ENCODE data around the gene NELL1. TPM values are rescaled to one million over a fixed set of nuclear protein-coding genes. Genes with fewer than 3 reads are reported as not detected.

Gene NELL1
- polyA plus RNA-seq, 1 of the 3 experiments (the other 2 are of a cell fraction) = not detected

DNA sequence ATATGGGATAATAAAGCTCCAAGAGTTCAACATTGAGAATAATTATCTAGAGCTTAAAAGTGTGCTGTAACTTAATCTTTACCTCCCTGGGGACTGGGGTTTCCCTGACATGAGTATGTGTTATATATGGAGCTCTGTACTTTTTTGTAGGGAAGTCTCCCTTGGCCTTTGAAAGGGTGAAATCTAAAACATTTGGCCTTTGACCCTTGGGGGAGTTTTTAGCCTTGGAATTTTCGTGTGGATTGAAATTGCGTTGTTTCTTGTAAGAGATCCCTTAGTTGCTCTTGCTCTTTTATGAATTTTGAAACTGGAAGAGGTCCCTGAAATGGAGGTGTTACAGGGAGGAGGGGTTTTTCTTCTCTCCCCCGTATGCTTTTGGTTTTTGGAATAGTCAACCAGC is 450.0 kb downstream of the NELL1 start:
- Histone ChIP-seq H3K79me2 (ENCODE audit: insufficient read depth) (no peaks in the 10 kb centered on the region), H4K20me1 (ENCODE audit: insufficient read depth) (no peaks in the 10 kb centered on the region), H3K36me3 (replicated peaks in 1 of 2; ENCODE audit: control insufficient read depth in 1 of 2, insufficient read depth in 2 of 2, low read length in 1 of 2) (no peaks in the 10 kb centered on the region), H3K9me3 (no peaks in the 10 kb centered on the region; the same call in 1 of the 2 replicates), H3K4me3 (ENCODE audit: low read depth in 2 of 2, low read length in 1 of 2) (no peak overlapping the region), H3F3A (replicated peaks; ENCODE audit: insufficient read depth) (no peaks in the 10 kb centered on the region), H3K27ac (ENCODE audit: low read depth in 2 of 2, low read length in 1 of 2) (no peak overlapping the region), H3K9me2 (no peaks in the 10 kb centered on the region), H3K4me1 (ENCODE audit: control insufficient read depth in 1 of 2, insufficient read depth in 2 of 2, low read depth in 1 of 2, low read length in 1 of 2) (no peaks in the 10 kb centered on the region), H3K4me2 (no peak overlapping the region), H3K9ac (no peak overlapping the region), H2AFZ (ENCODE audit: low read depth) (no peak overlapping the region), H3K27me3 (ENCODE audit: insufficient read depth) (no peaks in the 10 kb centered on the region)
- DNase-seq = no peak
- 35% methylated on average over 3 of the region's 3 CpGs for WGBS (ENCODE audit: low lambda C conversion rate)
- ChIA-PET POLR2A (no interaction called here), CTCF (no interaction called here)
- TF ChIP-seq, protein P1, sequence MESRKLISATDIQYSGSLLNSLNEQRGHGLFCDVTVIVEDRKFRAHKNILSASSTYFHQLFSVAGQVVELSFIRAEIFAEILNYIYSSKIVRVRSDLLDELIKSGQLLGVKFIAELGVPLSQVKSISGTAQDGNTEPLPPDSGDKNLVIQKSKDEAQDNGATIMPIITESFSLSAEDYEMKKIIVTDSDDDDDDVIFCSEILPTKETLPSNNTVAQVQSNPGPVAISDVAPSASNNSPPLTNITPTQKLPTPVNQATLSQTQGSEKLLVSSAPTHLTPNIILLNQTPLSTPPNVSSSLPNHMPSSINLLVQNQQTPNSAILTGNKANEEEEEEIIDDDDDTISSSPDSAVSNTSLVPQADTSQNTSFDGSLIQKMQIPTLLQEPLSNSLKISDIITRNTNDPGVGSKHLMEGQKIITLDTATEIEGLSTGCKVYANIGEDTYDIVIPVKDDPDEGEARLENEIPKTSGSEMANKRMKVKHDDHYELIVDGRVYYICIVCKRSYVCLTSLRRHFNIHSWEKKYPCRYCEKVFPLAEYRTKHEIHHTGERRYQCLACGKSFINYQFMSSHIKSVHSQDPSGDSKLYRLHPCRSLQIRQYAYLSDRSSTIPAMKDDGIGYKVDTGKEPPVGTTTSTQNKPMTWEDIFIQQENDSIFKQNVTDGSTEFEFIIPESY (IDR thresholded peaks at IDR 0.05; ENCODE audit: borderline replicate concordance, low read depth) = no peak
- no peak for TF ChIP-seq POLR2AphosphoS5 (IDR thresholded peaks at IDR 0.05; ENCODE audit: low read depth, low read length)
- no peak for TF ChIP-seq NFIC (IDR thresholded peaks at IDR 0.05; ENCODE audit: borderline replicate concordance)
- no peak for TF ChIP-seq EP300 (IDR thresholded peaks at IDR 0.05; ENCODE audit: borderline replicate concordance in 1 of 2, low read depth in 1 of 2, low read length in 1 of 2)
- no peak for TF ChIP-seq ELF1 (IDR thresholded peaks at IDR 0.05)
- TF ChIP-seq MEF2A (IDR thresholded peaks at IDR 0.05; ENCODE audit: borderline replicate concordance, low read depth) = no peak
- TF ChIP-seq GABPA (IDR thresholded peaks at IDR 0.05; ENCODE audit: low read depth) = no peak
- no peak for TF ChIP-seq MXI1 (IDR thresholded peaks at IDR 0.05; ENCODE audit: low read depth, low read length)
- TF ChIP-seq CHD2 (IDR thresholded peaks at IDR 0.05; ENCODE audit: low read length, partially characterized antibody) = no peak
- TF ChIP-seq, protein P2, sequence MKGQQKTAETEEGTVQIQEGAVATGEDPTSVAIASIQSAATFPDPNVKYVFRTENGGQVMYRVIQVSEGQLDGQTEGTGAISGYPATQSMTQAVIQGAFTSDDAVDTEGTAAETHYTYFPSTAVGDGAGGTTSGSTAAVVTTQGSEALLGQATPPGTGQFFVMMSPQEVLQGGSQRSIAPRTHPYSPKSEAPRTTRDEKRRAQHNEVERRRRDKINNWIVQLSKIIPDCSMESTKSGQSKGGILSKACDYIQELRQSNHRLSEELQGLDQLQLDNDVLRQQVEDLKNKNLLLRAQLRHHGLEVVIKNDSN (IDR thresholded peaks at IDR 0.05; ENCODE audit: borderline replicate concordance, low read depth) = no peak

DNA sequence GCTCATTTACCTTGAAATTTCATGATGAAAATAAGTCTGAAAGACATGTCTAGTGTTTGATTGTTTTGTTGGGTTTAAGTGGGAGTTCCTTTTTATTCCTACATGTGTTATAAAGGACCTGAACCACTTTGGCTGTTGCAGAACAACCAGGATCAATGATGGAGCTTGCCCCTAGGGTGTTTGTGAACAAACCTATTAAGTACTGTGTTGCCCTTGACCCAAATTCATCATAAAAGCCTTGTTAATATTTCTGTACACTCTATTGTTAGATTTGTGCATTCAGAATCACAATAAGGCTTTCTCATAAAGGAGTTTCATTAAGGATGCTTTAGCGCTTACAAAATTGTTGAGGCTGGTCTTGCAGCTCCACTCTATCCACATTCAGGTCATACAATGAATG is 452.6 kb downstream of the NELL1 start:
- Histone ChIP-seq H4K20me1 (ENCODE audit: insufficient read depth) (no peaks in the 10 kb centered on the region), H3K4me1 (ENCODE audit: control insufficient read depth in 1 of 2, insufficient read depth in 2 of 2, low read depth in 1 of 2, low read length in 1 of 2) (no peaks in the 10 kb centered on the region), H3K27ac (ENCODE audit: low read depth in 2 of 2, low read length in 1 of 2) (no peak overlapping the region), H3K27me3 (ENCODE audit: insufficient read depth) (no peaks in the 10 kb centered on the region), H3K4me2 (no peak overlapping the region), H2AFZ (ENCODE audit: low read depth) (no peak overlapping the region), H3K36me3 (replicated peaks in 1 of 2; ENCODE audit: control insufficient read depth in 1 of 2, insufficient read depth in 2 of 2, low read length in 1 of 2) (no peaks in the 10 kb centered on the region), H3K79me2 (ENCODE audit: insufficient read depth) (no peaks in the 10 kb centered on the region), H3F3A (replicated peaks; ENCODE audit: insufficient read depth) (no peaks in the 10 kb centered on the region), H3K4me3 (ENCODE audit: low read depth in 2 of 2, low read length in 1 of 2) (no peak overlapping the region), H3K9ac (no peak overlapping the region), H3K9me2 (no peaks in the 10 kb centered on the region), H3K9me3 (no peaks in the 10 kb centered on the region; the same call in 1 of the 2 replicates)
- ChIA-PET CTCF (interaction anchor here (1.5 kb wide), 1 partner anchor 31 kb away, joined by 4 read pairs; no protein-coding TSS in a partner anchor), POLR2A (no interaction called here)
- 71% methylated on average over 1 of the region's 1 CpG for WGBS (ENCODE audit: low lambda C conversion rate)
- no peak for TF ChIP-seq TAF1 (IDR thresholded peaks at IDR 0.05; ENCODE audit: borderline replicate concordance, low read depth, low read length)
- no peak for TF ChIP-seq NRF1 (IDR thresholded peaks at IDR 0.05; ENCODE audit: low read depth, low read length)
- TF ChIP-seq TCF12 (IDR thresholded peaks at IDR 0.05) = no peak
- no peak for TF ChIP-seq YY1 (IDR thresholded peaks at IDR 0.05; ENCODE audit: low read depth)
- no peak for TF ChIP-seq FOXM1 (IDR thresholded peaks at IDR 0.05; ENCODE audit: low read depth)
- TF ChIP-seq SIN3A (IDR thresholded peaks at IDR 0.05; ENCODE audit: borderline replicate concordance, low read depth, low read length) = no peak
- no peak for TF ChIP-seq GABPA (IDR thresholded peaks at IDR 0.05; ENCODE audit: low read depth)
- no peak for TF ChIP-seq POLR2AphosphoS5 (IDR thresholded peaks at IDR 0.05; ENCODE audit: low read depth, low read length)
- no peak for TF ChIP-seq SMC3 (IDR thresholded peaks at IDR 0.05; ENCODE audit: low read depth, low read length)
- TF ChIP-seq EZH2phosphoT487 (IDR thresholded peaks at IDR 0.05; ENCODE audit: borderline replicate concordance, low read depth) = no peak
- TF ChIP-seq FOSL2 (IDR thresholded peaks at IDR 0.05; ENCODE audit: borderline replicate concordance, low read depth) = no peak
- TF ChIP-seq EP300 (IDR thresholded peaks at IDR 0.05; ENCODE audit: borderline replicate concordance in 1 of 2, low read depth in 1 of 2, low read length in 1 of 2) = no peak
- TF ChIP-seq JUND (IDR thresholded peaks at IDR 0.05) = no peak
- TF ChIP-seq RAD21 (IDR thresholded peaks at IDR 0.05; ENCODE audit: low read length) = no peak
- TF ChIP-seq FOXJ3 (CRISPR knock-in tag; IDR thresholded peaks at IDR 0.05) = no peak
- no peak for TF ChIP-seq NFIC (IDR thresholded peaks at IDR 0.05; ENCODE audit: borderline replicate concordance)
- no peak for DNase-seq
